NCI-H446 (cell line): ENCODE data around the gene MYH4.

Source experiments
- DNase-seq, 2 experiments: peaks; one replicate each; lab custom pipeline; 2025; lab: John Stamatoyannopoulos, UW

Gene MYH4

GRCh38 chr17:10421900-10422542 is 47.3 kb downstream of the MYH4 start, which contains the start of gene MYH8:
Gene MYH8 (minus strand): TSS chr17:10421950. CDS start chr17:10420227, 1,723 bp downstream.
- no peak for DNase-seq

GRCh38 chr17:10421211-10421610 is 48.1 kb downstream of the MYH4 start:
- DNase-seq = no peak

GRCh38 chr17:10420811-10421210 is 48.5 kb downstream of the MYH4 start:
- DNase-seq = no peak

GRCh38 chr17:10417431-10417830 is 51.9 kb downstream of the MYH4 start:
- DNase-seq = no peak

- DNase-seq = no peak
These were observed 54.2 kb downstream of the MYH4 start for GRCh38 chr17:10415161-10415560.

- no peak for DNase-seq
These were observed 65.8 kb downstream of the MYH4 start for GRCh38 chr17:10403589-10403988.

- DNase-seq = no peak
These were observed 71.0 kb downstream of the MYH4 start for GRCh38 chr17:10398352-10398751.

- no peak for DNase-seq
These were observed 72.7 kb downstream of the MYH4 start for GRCh38 chr17:10396524-10397163.

GRCh38 chr17:10394201-10394887 is 75.0 kb downstream of the MYH4 start:
- DNase-seq = no peak
